ENCODE results near the gene PAIP1.
"Not testable (repeated sequence)": the region's sequence is repeated elsewhere in the genome, so short reads cannot be mapped to it uniquely, and the experiment has no call there.

The PAIP1 gene

GRCh38 chr5:43520615-43521014 is 36.3 kb downstream of the PAIP1 start:
- H3K4me3 ChIP-seq (ENCODE audit: low read depth, low read length), result no peak overlapping the region
- no peak overlapping the region for H3K27ac ChIP-seq (ENCODE audit: low read depth, low read length)
- no peak overlapping the region for H2AFZ ChIP-seq (ENCODE audit: low read length, unreplicated experiment)
- no peaks in the 10 kb centered on the region for H3K4me1 ChIP-seq (ENCODE audit: control insufficient read depth, insufficient read depth, low read length, unreplicated experiment)
- no peaks in the 10 kb centered on the region for H3K27me3 ChIP-seq (ENCODE audit: insufficient read depth, low read length)
- H3K36me3 ChIP-seq (ENCODE audit: insufficient read depth, low read length), result 0 out of 2 replicates have a peak, but pooled peaks cover 7% of the 10 kb centered on the region
- H3K79me2 ChIP-seq (ENCODE audit: control insufficient read depth, insufficient read depth, low read length, unreplicated experiment), result no peaks in the 10 kb centered on the region

GRCh38 chr5:43515678-43516048 is 41.2 kb downstream of the PAIP1 start:
- H3K4me1 ChIP-seq (ENCODE audit: control insufficient read depth, insufficient read depth, low read length, unreplicated experiment), result peaks cover 11% of the 10 kb centered on the region
- peak overlapping the region; percentile 93 for H3K27ac ChIP-seq (ENCODE audit: low read depth, low read length)
- H3K79me2 ChIP-seq (ENCODE audit: control insufficient read depth, insufficient read depth, low read length, unreplicated experiment), result peaks cover 28% of the 10 kb centered on the region
- H3K36me3 ChIP-seq (ENCODE audit: insufficient read depth, low read length), result no peaks in the 10 kb centered on the region
- no peaks in the 10 kb centered on the region for H3K27me3 ChIP-seq (ENCODE audit: insufficient read depth, low read length)
- peak overlapping the region; percentile 91 for H2AFZ ChIP-seq (ENCODE audit: low read length, unreplicated experiment)
- peak overlapping the region; percentile 90 for H3K4me3 ChIP-seq (ENCODE audit: low read depth, low read length)

GRCh38 chr5:43514816-43515677 is 41.8 kb downstream of the PAIP1 start, which contains the start of gene C5orf34:
Gene C5orf34, minus strand, starts transcription at chr5:43515148. Its CDS starts 5,809 bp downstream, at chr5:43509339.
- Histone ChIP-seq H3K79me2 (ENCODE audit: control insufficient read depth, insufficient read depth, low read length, unreplicated experiment) (peaks cover 28% of the 10 kb centered on the region), H3K27me3 (ENCODE audit: insufficient read depth, low read length) (no peaks in the 10 kb centered on the region), H3K27ac (ENCODE audit: low read depth, low read length) (peak within 1 kb of the TSS; percentile 93), H2AFZ (ENCODE audit: low read length, unreplicated experiment) (peak within 1 kb of the TSS; percentile 91), H3K36me3 (ENCODE audit: insufficient read depth, low read length) (no peaks in the 10 kb centered on the region), H3K4me1 (ENCODE audit: control insufficient read depth, insufficient read depth, low read length, unreplicated experiment) (peaks cover 11% of the 10 kb centered on the region), H3K4me3 (ENCODE audit: low read depth, low read length) (peak within 1 kb of the TSS; percentile 90)

GRCh38 chr5:43514471-43514815 is 42.4 kb downstream of the PAIP1 start:
- H3K4me3 ChIP-seq (ENCODE audit: low read depth, low read length), result peak overlapping the region; percentile 90
- H3K27ac ChIP-seq (ENCODE audit: low read depth, low read length), result peak overlapping the region; percentile 93
- H3K27me3 ChIP-seq (ENCODE audit: insufficient read depth, low read length), result no peaks in the 10 kb centered on the region

GRCh38 chr5:43514025-43514424 is 42.9 kb downstream of the PAIP1 start:
- Histone ChIP-seq H3K27ac (ENCODE audit: low read depth, low read length) (peak overlapping the region; percentile 93), H3K27me3 (ENCODE audit: insufficient read depth, low read length) (no peaks in the 10 kb centered on the region), H3K36me3 (ENCODE audit: insufficient read depth, low read length) (0 out of 2 replicates have a peak, but pooled peaks cover 3% of the 10 kb centered on the region), H3K79me2 (ENCODE audit: control insufficient read depth, insufficient read depth, low read length, unreplicated experiment) (peaks cover 31% of the 10 kb centered on the region), H3K4me1 (ENCODE audit: control insufficient read depth, insufficient read depth, low read length, unreplicated experiment) (peaks cover 11% of the 10 kb centered on the region), H2AFZ (ENCODE audit: low read length, unreplicated experiment) (peak overlapping the region; percentile 74), H3K4me3 (ENCODE audit: low read depth, low read length) (peak overlapping the region; percentile 90)

More at GRCh38 chr5:43514471-43514815, 42.4 kb downstream of the PAIP1 start:
- Histone ChIP-seq H3K79me2 (ENCODE audit: control insufficient read depth, insufficient read depth, low read length, unreplicated experiment) (peaks cover 28% of the 10 kb centered on the region), H3K36me3 (ENCODE audit: insufficient read depth, low read length) (no peaks in the 10 kb centered on the region), H2AFZ (ENCODE audit: low read length, unreplicated experiment) (peak overlapping the region; percentile 74), H3K4me1 (ENCODE audit: control insufficient read depth, insufficient read depth, low read length, unreplicated experiment) (peaks cover 11% of the 10 kb centered on the region)

GRCh38 chr5:43511062-43511461 is 45.8 kb downstream of the PAIP1 start:
- H3K4me3 ChIP-seq (ENCODE audit: low read depth, low read length); H3K27me3 ChIP-seq (ENCODE audit: insufficient read depth, low read length); H3K27ac ChIP-seq (ENCODE audit: low read depth, low read length); H2AFZ ChIP-seq (ENCODE audit: low read length, unreplicated experiment): not testable (repeated sequence)
- Histone ChIP-seq H3K4me1 (ENCODE audit: control insufficient read depth, insufficient read depth, low read length, unreplicated experiment) (peaks cover 11% of the 10 kb centered on the region), H3K79me2 (ENCODE audit: control insufficient read depth, insufficient read depth, low read length, unreplicated experiment) (peaks cover 32% of the 10 kb centered on the region), H3K36me3 (ENCODE audit: insufficient read depth, low read length) (peaks cover 17% of the 10 kb centered on the region)

- Histone ChIP-seq H3K79me2 (ENCODE audit: control insufficient read depth, insufficient read depth, low read length, unreplicated experiment) (no peaks in the 10 kb centered on the region), H3K27me3 (ENCODE audit: insufficient read depth, low read length) (no peaks in the 10 kb centered on the region), H3K4me1 (ENCODE audit: control insufficient read depth, insufficient read depth, low read length, unreplicated experiment) (no peaks in the 10 kb centered on the region), H2AFZ (ENCODE audit: low read length, unreplicated experiment) (no peak overlapping the region), H3K27ac (ENCODE audit: low read depth, low read length) (no peak overlapping the region), H3K4me3 (ENCODE audit: low read depth, low read length) (no peak overlapping the region), H3K36me3 (ENCODE audit: insufficient read depth, low read length) (peaks cover 12% of the 10 kb centered on the region; the same call in 1 of the 2 replicates)
These were observed 58.3 kb downstream of the PAIP1 start for GRCh38 chr5:43498581-43498980.

- no peak overlapping the region for H2AFZ ChIP-seq (ENCODE audit: low read length, unreplicated experiment)
- peaks cover 11% of the 10 kb centered on the region for H3K36me3 ChIP-seq (ENCODE audit: insufficient read depth, low read length)
- no peak overlapping the region for H3K27ac ChIP-seq (ENCODE audit: low read depth, low read length)
- H3K27me3 ChIP-seq (ENCODE audit: insufficient read depth, low read length), result no peaks in the 10 kb centered on the region
- no peaks in the 10 kb centered on the region for H3K79me2 ChIP-seq (ENCODE audit: control insufficient read depth, insufficient read depth, low read length, unreplicated experiment)
- no peak overlapping the region for H3K4me3 ChIP-seq (ENCODE audit: low read depth, low read length)
- no peaks in the 10 kb centered on the region for H3K4me1 ChIP-seq (ENCODE audit: control insufficient read depth, insufficient read depth, low read length, unreplicated experiment)
These were observed 59.4 kb downstream of the PAIP1 start for GRCh38 chr5:43497311-43498104.

GRCh38 chr5:43491326-43491725 is 65.6 kb downstream of the PAIP1 start:
- no peaks in the 10 kb centered on the region for H3K27me3 ChIP-seq (ENCODE audit: insufficient read depth, low read length)
- H3K4me1 ChIP-seq (ENCODE audit: control insufficient read depth, insufficient read depth, low read length, unreplicated experiment), result no peaks in the 10 kb centered on the region
- no peak overlapping the region for H2AFZ ChIP-seq (ENCODE audit: low read length, unreplicated experiment)
- H3K4me3 ChIP-seq (ENCODE audit: low read depth, low read length), result no peak overlapping the region
- no peak overlapping the region for H3K27ac ChIP-seq (ENCODE audit: low read depth, low read length)
- H3K79me2 ChIP-seq (ENCODE audit: control insufficient read depth, insufficient read depth, low read length, unreplicated experiment), result no peaks in the 10 kb centered on the region
- H3K36me3 ChIP-seq (ENCODE audit: insufficient read depth, low read length), result peaks cover 20% of the 10 kb centered on the region

- no peak overlapping the region for H3K27ac ChIP-seq (ENCODE audit: low read depth, low read length)
- H3K79me2 ChIP-seq (ENCODE audit: control insufficient read depth, insufficient read depth, low read length, unreplicated experiment), result peaks cover 18% of the 10 kb centered on the region
- no peak overlapping the region for H2AFZ ChIP-seq (ENCODE audit: low read length, unreplicated experiment)
- no peaks in the 10 kb centered on the region for H3K27me3 ChIP-seq (ENCODE audit: insufficient read depth, low read length)
- 0 out of 2 replicates have a peak, but pooled peaks cover 13% of the 10 kb centered on the region for H3K36me3 ChIP-seq (ENCODE audit: insufficient read depth, low read length)
- no peak overlapping the region for H3K4me3 ChIP-seq (ENCODE audit: low read depth, low read length)
- peaks cover 14% of the 10 kb centered on the region for H3K4me1 ChIP-seq (ENCODE audit: control insufficient read depth, insufficient read depth, low read length, unreplicated experiment)
These were observed 70.5 kb downstream of the PAIP1 start for GRCh38 chr5:43486353-43486752.

All from ACC112 (cell line).